ENCODE measurements around the gene SLFN11. TPM values are rescaled to one million over a fixed set of nuclear protein-coding genes. Genes with fewer than 3 reads are reported as not detected.

Gene SLFN11
- total and polyA plus RNA-seq, 2 of the 8 experiments (the other 6 are each of a cell fraction or from before 2014, with no cell fraction given) = 0.11 to 0.28 TPM

DNA sequence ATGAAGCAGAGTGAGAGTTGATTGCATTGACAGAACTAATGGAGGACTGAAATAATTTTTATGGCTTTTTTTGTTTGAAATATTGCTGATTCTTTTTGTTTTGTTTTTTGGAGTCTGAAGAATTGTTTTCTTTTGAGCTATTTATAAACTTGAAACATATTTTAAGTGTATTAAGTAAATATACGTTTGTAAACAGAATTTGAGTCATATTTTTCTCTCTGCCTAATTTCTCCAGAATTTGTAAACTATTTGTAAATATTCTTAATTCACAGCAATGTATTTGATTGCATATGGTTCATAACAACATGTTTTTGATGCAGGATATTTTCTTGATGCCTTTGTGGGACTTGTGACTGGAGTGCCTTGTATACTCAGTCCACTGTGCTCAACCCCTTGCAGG lies 50.7 kb downstream of the SLFN11 start (continued):
- TF ChIP-seq, protein P1, sequence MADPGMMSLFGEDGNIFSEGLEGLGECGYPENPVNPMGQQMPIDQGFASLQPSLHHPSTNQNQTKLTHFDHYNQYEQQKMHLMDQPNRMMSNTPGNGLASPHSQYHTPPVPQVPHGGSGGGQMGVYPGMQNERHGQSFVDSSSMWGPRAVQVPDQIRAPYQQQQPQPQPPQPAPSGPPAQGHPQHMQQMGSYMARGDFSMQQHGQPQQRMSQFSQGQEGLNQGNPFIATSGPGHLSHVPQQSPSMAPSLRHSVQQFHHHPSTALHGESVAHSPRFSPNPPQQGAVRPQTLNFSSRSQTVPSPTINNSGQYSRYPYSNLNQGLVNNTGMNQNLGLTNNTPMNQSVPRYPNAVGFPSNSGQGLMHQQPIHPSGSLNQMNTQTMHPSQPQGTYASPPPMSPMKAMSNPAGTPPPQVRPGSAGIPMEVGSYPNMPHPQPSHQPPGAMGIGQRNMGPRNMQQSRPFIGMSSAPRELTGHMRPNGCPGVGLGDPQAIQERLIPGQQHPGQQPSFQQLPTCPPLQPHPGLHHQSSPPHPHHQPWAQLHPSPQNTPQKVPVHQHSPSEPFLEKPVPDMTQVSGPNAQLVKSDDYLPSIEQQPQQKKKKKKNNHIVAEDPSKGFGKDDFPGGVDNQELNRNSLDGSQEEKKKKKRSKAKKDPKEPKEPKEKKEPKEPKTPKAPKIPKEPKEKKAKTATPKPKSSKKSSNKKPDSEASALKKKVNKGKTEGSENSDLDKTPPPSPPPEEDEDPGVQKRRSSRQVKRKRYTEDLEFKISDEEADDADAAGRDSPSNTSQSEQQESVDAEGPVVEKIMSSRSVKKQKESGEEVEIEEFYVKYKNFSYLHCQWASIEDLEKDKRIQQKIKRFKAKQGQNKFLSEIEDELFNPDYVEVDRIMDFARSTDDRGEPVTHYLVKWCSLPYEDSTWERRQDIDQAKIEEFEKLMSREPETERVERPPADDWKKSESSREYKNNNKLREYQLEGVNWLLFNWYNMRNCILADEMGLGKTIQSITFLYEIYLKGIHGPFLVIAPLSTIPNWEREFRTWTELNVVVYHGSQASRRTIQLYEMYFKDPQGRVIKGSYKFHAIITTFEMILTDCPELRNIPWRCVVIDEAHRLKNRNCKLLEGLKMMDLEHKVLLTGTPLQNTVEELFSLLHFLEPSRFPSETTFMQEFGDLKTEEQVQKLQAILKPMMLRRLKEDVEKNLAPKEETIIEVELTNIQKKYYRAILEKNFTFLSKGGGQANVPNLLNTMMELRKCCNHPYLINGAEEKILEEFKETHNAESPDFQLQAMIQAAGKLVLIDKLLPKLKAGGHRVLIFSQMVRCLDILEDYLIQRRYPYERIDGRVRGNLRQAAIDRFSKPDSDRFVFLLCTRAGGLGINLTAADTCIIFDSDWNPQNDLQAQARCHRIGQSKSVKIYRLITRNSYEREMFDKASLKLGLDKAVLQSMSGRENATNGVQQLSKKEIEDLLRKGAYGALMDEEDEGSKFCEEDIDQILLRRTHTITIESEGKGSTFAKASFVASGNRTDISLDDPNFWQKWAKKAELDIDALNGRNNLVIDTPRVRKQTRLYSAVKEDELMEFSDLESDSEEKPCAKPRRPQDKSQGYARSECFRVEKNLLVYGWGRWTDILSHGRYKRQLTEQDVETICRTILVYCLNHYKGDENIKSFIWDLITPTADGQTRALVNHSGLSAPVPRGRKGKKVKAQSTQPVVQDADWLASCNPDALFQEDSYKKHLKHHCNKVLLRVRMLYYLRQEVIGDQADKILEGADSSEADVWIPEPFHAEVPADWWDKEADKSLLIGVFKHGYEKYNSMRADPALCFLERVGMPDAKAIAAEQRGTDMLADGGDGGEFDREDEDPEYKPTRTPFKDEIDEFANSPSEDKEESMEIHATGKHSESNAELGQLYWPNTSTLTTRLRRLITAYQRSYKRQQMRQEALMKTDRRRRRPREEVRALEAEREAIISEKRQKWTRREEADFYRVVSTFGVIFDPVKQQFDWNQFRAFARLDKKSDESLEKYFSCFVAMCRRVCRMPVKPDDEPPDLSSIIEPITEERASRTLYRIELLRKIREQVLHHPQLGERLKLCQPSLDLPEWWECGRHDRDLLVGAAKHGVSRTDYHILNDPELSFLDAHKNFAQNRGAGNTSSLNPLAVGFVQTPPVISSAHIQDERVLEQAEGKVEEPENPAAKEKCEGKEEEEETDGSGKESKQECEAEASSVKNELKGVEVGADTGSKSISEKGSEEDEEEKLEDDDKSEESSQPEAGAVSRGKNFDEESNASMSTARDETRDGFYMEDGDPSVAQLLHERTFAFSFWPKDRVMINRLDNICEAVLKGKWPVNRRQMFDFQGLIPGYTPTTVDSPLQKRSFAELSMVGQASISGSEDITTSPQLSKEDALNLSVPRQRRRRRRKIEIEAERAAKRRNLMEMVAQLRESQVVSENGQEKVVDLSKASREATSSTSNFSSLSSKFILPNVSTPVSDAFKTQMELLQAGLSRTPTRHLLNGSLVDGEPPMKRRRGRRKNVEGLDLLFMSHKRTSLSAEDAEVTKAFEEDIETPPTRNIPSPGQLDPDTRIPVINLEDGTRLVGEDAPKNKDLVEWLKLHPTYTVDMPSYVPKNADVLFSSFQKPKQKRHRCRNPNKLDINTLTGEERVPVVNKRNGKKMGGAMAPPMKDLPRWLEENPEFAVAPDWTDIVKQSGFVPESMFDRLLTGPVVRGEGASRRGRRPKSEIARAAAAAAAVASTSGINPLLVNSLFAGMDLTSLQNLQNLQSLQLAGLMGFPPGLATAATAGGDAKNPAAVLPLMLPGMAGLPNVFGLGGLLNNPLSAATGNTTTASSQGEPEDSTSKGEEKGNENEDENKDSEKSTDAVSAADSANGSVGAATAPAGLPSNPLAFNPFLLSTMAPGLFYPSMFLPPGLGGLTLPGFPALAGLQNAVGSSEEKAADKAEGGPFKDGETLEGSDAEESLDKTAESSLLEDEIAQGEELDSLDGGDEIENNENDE (IDR thresholded peaks at IDR 0.05; ENCODE audit: insufficient replicate concordance, low read length) = no peak
- no peak for TF ChIP-seq RBBP5 (IDR thresholded peaks at IDR 0.05; ENCODE audit: borderline replicate concordance, low read depth, low read length)

All from H1 (cell line).